Activated CD4-positive, alpha-beta T cell treated with anti-CD3 and anti-CD28 coated beads for 24 hours (primary cell): ENCODE results near the gene PINLYP.
A peak's percentile ranks its signal among the peaks of the same experiment; 100 is the strongest.

Experiments
- DNase-seq, 2 donors: peaks; one replicate each; pipeline ENCODE4 v3.0.0-alpha.2; 2020; ENCODE audit warnings: low read depth in 2 of 2

The PINLYP gene

GRCh38 chr19:43605875-43606568 is 30.4 kb downstream of the PINLYP start:
- DNase-seq, result no peak

- no peak for DNase-seq
Observed at GRCh38 chr19:43606569-43607229, 31.1 kb downstream of the PINLYP start.

DNA sequence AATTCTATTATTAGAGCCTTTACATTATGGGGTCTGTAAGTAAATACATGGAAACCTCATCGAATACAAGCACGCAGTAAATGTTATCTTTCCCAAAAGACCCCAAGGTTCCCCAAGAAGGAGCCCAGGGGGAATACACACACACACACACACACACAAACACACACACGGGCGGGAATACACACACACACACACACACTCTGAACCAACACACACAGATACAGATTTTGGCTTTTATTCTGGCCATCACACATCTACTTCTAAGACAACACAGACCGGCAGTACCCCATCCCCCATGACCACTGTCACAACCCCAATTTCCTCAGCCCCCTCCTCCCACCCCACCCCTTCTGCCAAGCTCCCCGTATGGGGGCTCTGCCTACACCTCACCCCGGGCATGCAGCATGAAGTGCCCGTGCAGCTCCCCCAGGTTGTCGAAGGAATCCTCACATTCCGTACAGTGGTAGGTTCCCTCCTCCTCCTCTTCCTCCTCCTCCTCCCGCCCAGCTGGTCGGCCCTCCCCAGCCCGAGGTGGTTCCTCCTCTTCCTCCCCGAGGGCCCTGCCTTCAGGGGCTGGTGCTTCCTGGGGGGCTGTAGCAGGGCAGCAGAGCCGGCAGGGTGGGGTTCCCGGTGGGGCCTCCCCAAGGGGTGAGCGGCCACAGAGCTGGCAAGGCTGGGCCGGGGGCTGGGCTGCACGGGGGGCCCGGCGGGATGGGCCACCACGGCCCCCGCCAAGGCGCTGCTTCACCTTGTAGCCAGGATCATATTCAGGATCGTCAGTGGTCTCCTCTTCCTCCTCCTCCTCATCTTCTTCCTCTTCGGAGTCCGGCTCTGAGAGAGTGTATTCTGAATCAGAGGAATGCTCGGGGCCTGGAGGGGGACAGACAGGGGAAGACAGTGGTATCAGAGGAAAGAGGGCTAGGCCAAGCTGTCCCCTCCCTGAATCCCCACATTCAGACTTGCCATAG is 31.9 kb downstream of the PINLYP start:
- no peak for DNase-seq

GRCh38 chr19:43609872-43610271 is 34.3 kb downstream of the PINLYP start:
- no peak for DNase-seq

GRCh38 chr19:43610493-43610892 is 34.9 kb downstream of the PINLYP start:
- no peak for DNase-seq

- no peak for DNase-seq
Observed at GRCh38 chr19:43611788-43612187, 36.2 kb downstream of the PINLYP start, which contains the start of gene SRRM5. Gene SRRM5, plus strand, starts transcription at chr19:43612088. Its CDS starts 34 bp downstream, at chr19:43612122.

- DNase-seq, result no peak
Observed at GRCh38 chr19:43612374-43612773, 36.8 kb downstream of the PINLYP start.

GRCh38 chr19:43616306-43616705 is 40.7 kb downstream of the PINLYP start:
- no peak for DNase-seq

- no peak for DNase-seq
Observed at GRCh38 chr19:43616954-43617353, 41.4 kb downstream of the PINLYP start.

GRCh38 chr19:43618921-43619261 is 43.3 kb downstream of the PINLYP start:
- DNase-seq, result peak in 1 of 2 donors; percentile 44

- DNase-seq, result peak; percentile 74 to 75
Observed at GRCh38 chr19:43619262-43620060, 43.9 kb downstream of the PINLYP start, which contains the start of gene ZNF428. Gene ZNF428, minus strand, starts transcription at chr19:43619629. Its CDS starts 5,325 bp downstream, at chr19:43614304.

- peak; percentile 75 to 83 for DNase-seq
Observed at GRCh38 chr19:43620061-43621001, 44.7 kb downstream of the PINLYP start.

GRCh38 chr19:43622070-43622469 is 46.5 kb downstream of the PINLYP start:
- no peak for DNase-seq

DNA sequence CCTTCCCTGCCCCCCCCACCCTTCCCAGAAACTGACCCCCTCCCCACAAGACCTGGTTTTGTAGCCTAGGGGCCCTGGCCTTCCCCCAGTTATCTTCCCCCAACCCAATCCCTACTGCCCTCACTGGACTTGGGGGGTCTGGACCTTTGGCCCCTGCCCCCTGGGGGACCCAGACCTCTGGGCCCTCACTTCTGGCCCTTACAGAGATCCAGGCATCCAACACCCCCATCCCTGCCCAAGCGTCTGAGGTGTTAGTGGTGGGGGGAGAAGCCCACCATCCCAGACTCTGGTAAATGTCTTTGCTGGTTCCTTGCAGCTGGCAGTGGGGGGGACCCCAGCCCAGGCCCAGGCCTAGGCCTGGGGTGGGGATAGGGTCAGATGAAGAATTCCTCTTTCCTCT is 47.4 kb downstream of the PINLYP start:
- no peak for DNase-seq

- DNase-seq, result peak in 1 of 2 donors; percentile 10
Observed at GRCh38 chr19:43623889-43624670, 48.5 kb downstream of the PINLYP start.

- peak; percentile 77 to 86 for DNase-seq
Observed at GRCh38 chr19:43624933-43625332, 49.3 kb downstream of the PINLYP start.

- DNase-seq, result no peak
Observed at GRCh38 chr19:43625918-43626579, 50.4 kb downstream of the PINLYP start.

DNA sequence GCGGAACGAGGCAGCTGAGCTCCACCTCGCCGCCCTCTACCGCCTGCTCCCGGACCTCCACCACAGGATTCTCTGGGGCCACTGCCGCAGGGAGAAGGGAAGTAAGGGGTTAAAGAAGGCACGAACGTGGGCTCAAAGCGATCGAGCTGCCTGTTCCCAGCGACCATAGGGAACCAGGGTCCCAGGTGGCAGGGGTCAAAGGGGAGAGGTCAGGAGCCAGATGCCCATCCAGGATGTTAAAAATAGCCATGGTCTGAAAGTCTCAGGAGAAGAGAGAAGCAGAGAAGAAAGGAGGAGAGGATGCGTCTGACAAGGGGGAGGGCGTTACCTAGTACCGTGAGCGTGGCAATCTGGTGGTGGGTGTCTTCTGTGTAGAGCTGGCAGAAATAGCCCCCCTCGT is 51.2 kb downstream of the PINLYP start:
- DNase-seq, result no peak
